ENCODE data around the gene OR1J2. TPM values are rescaled to one million over a fixed set of nuclear protein-coding genes. Genes with fewer than 3 reads are reported as not detected.

The OR1J2 gene
- polyA plus RNA-seq, 1 donor (not counting 4 experiments of a cell fraction or from before 2014, with no cell fraction given), result not detected

- Histone ChIP-seq H2AFZ (ENCODE audit: control insufficient read depth, low read length) (no peak overlapping the region), H3K79me2 (ENCODE audit: control insufficient read depth, insufficient read depth, low read length) (no peaks in the 10 kb centered on the region), H3K27ac (ENCODE audit: control insufficient read depth, insufficient read depth, low read length) (no peak overlapping the region), H4K20me1 (ENCODE audit: control insufficient read depth, extremely low read depth, insufficient read depth, low read length) (no peaks in the 10 kb centered on the region), H3K27me3 (ENCODE audit: control insufficient read depth, extremely low read depth, insufficient read depth, low read length) (no peaks in the 10 kb centered on the region), H3K9ac (ENCODE audit: control insufficient read depth, extremely low read depth, insufficient read depth, low read length) (no peak overlapping the region), H3K4me1 (ENCODE audit: control insufficient read depth, extremely low read depth, insufficient read depth, low read length) (no peaks in the 10 kb centered on the region), H3K9me1 (ENCODE audit: control insufficient read depth, extremely low read depth, insufficient read depth, low read length) (no peaks in the 10 kb centered on the region), H3K4me3 (ENCODE audit: control insufficient read depth in 2 of 3, extremely low read depth in 1 of 3, insufficient read depth in 2 of 3, low read depth in 1 of 3, low read length in 3 of 3) (no peak overlapping the region), H3K4me2 (ENCODE audit: control insufficient read depth, extremely low read depth, insufficient read depth, low read depth, low read length) (no peak overlapping the region), H3K9me3 (ENCODE audit: control insufficient read depth, low read depth, low read length) (no peaks in the 10 kb centered on the region), H3K36me3 (ENCODE audit: control insufficient read depth in 2 of 2, extremely low read depth in 1 of 2, insufficient read depth in 2 of 2, low read length in 2 of 2) (no peaks in the 10 kb centered on the region)
- TF ChIP-seq CTCF (optimal IDR thresholded peaks at IDR 0.05 in 1 of 3, IDR thresholded peaks at IDR 0.05 in 1 of 3, conservative IDR thresholded peaks at IDR 0.05 in 1 of 3; ENCODE audit: extremely low read depth in 1 of 3, insufficient read depth in 2 of 3, low read length in 3 of 3), result no peak
- no peak for TF ChIP-seq EZH2 (IDR thresholded peaks at IDR 0.05; ENCODE audit: low read length)
- FAIRE-seq (no peak), DNase-seq (ENCODE audit: low read depth, low spot score) (no peak)
- dilution Hi-C loops (cut with MboI; ENCODE audit: extremely low pct_ligation_motif_present, low sequenced_read_pairs), result loop anchor here (25.0 kb wide), 1 partner anchor 219 kb away; the partner anchor contains the start of gene OR1L6
These were observed 7.6 kb downstream of the OR1J2 start for GRCh38 chr9:122518226-122518625.

GRCh38 chr9:122518841-122519240 lies 8.2 kb downstream of the OR1J2 start, which contains the start of gene OR1J4:
Gene OR1J4, plus strand, starts transcription at chr9:122519141. Its CDS starts 0 bp downstream, at chr9:122519141.
- Histone ChIP-seq H3K9ac (ENCODE audit: control insufficient read depth, extremely low read depth, insufficient read depth, low read length) (no peak within 1 kb of the TSS), H3K9me1 (ENCODE audit: control insufficient read depth, extremely low read depth, insufficient read depth, low read length) (no peaks in the 10 kb centered on the region), H3K79me2 (ENCODE audit: control insufficient read depth, insufficient read depth, low read length) (no peaks in the 10 kb centered on the region), H3K4me3 (ENCODE audit: control insufficient read depth in 2 of 3, extremely low read depth in 1 of 3, insufficient read depth in 2 of 3, low read depth in 1 of 3, low read length in 3 of 3) (no peak within 1 kb of the TSS), H2AFZ (ENCODE audit: control insufficient read depth, low read length) (no peak within 1 kb of the TSS), H3K4me1 (ENCODE audit: control insufficient read depth, extremely low read depth, insufficient read depth, low read length) (no peaks in the 10 kb centered on the region), H3K36me3 (ENCODE audit: control insufficient read depth in 2 of 2, extremely low read depth in 1 of 2, insufficient read depth in 2 of 2, low read length in 2 of 2) (no peaks in the 10 kb centered on the region), H3K27me3 (ENCODE audit: control insufficient read depth, extremely low read depth, insufficient read depth, low read length) (no peaks in the 10 kb centered on the region), H3K4me2 (ENCODE audit: control insufficient read depth, extremely low read depth, insufficient read depth, low read depth, low read length) (no peak within 1 kb of the TSS), H4K20me1 (ENCODE audit: control insufficient read depth, extremely low read depth, insufficient read depth, low read length) (no peaks in the 10 kb centered on the region), H3K27ac (ENCODE audit: control insufficient read depth, insufficient read depth, low read length) (no peak within 1 kb of the TSS), H3K9me3 (ENCODE audit: control insufficient read depth, low read depth, low read length) (no peaks in the 10 kb centered on the region)
- TF ChIP-seq EZH2 (IDR thresholded peaks at IDR 0.05; ENCODE audit: low read length) (no peak), CTCF (optimal IDR thresholded peaks at IDR 0.05 in 1 of 3, IDR thresholded peaks at IDR 0.05 in 1 of 3, conservative IDR thresholded peaks at IDR 0.05 in 1 of 3; ENCODE audit: extremely low read depth in 1 of 3, insufficient read depth in 2 of 3, low read length in 3 of 3) (no peak)
- no peak for FAIRE-seq
- DNase-seq (ENCODE audit: low read depth, low spot score), result no peak
- dilution Hi-C loops (cut with MboI; ENCODE audit: extremely low pct_ligation_motif_present, low sequenced_read_pairs), result loop anchor here (25.0 kb wide), 1 partner anchor 218 kb away; the partner anchor contains the start of gene OR1L6

Data from keratinocyte (primary cell).